GM10266 (cell line): Measurements from ENCODE around the gene CNOT1.

ENCODE experiments used
- DNase-seq: peaks from one replicate; pipeline ENCODE4 v3.0.0; 2012; ENCODE audit errors: extremely low spot score
- TF ChIP-seq, protein P1 (sequence below): IDR thresholded peaks from 2 replicates; pipeline ENCODE4 v1.5.1; 2012; ENCODE audit warnings: mild to moderate bottlenecking, low read depth; ENCODE audit not compliant: control insufficient read depth, insufficient read depth; ENCODE audit errors: missing control alignments

Gene CNOT1

DNA sequence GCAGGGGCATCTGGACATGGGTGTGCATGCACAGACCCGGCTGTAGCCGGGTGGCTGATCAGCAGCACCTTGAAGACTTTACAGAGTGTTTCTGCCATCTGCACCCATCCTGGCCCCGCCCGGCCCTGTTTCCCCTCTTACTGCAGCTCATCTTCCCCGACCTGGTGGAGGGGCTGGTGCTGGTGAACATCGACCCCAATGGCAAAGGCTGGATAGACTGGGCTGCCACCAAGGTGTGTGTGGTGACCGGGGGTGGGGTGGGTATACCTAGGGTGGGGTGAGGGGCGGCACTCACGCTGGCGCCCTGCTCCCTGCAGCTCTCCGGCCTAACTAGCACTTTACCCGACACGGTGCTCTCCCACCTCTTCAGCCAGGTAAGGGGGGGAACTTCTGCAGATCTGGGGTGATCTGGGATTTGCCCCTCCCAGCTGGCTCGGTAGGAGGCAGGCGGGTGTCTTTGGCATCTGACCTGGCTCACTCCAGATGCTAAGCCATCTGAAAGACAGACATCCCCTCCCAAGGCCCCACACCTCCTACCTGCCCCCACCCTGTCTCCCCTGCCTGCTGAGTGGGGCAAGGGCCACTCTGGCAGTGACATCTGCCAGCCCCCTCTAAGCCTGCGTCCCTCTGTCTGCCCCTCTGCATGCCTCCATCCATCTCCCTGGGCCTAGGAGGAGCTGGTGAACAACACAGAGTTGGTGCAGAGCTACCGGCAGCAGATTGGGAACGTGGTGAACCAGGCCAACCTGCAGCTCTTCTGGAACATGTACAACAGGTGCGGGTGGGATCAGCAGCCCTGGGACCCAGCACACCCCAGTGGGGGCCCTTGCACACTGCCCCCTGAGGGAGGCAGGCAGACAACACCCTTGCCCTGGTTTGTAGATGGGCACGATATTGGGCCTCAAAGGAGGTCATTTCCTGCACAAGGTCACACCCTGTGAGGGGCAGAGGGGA, 123.1 kb downstream of the CNOT1 start:
- TF ChIP-seq, protein P1, sequence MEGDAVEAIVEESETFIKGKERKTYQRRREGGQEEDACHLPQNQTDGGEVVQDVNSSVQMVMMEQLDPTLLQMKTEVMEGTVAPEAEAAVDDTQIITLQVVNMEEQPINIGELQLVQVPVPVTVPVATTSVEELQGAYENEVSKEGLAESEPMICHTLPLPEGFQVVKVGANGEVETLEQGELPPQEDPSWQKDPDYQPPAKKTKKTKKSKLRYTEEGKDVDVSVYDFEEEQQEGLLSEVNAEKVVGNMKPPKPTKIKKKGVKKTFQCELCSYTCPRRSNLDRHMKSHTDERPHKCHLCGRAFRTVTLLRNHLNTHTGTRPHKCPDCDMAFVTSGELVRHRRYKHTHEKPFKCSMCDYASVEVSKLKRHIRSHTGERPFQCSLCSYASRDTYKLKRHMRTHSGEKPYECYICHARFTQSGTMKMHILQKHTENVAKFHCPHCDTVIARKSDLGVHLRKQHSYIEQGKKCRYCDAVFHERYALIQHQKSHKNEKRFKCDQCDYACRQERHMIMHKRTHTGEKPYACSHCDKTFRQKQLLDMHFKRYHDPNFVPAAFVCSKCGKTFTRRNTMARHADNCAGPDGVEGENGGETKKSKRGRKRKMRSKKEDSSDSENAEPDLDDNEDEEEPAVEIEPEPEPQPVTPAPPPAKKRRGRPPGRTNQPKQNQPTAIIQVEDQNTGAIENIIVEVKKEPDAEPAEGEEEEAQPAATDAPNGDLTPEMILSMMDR: no peak
- no peak for DNase-seq

DNA sequence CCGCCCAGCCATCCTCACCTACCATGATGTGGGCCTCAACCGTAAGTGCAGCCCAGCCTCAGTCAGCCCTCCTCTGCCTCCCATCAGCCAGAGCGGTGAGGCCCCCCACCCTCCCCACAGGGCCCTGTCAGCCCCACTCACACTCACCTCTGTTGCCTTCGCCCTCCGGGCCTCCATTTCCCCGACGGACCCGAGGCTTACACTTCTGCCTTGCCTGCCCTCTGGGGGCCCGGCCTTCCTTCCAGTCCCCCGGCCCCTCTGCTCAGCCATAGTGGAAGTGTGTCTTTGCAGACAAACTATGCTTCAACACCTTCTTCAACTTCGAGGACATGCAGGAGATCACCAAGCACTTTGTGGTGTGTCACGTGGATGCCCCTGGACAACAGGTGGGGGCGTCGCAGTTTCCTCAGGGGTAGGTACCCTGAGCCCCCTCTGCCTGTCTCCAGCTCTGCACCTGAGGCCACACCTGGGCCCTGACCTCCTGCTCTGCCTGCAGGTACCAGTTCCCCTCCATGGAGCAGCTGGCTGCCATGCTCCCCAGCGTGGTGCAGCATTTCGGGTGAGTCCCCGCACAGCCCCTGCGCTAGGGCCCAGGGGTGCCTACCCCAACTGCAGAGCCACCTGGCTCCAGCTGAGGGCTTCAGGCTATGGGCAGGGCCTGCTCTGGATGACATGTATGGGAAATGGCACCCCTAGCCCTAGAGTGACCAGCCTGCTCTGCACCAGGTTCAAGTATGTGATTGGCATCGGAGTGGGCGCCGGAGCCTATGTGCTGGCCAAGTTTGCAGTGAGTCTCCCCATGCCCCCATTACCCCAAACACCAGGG, 125.5 kb downstream of the CNOT1 start:
- no peak for DNase-seq
- TF ChIP-seq, protein P1: no peak

DNA sequence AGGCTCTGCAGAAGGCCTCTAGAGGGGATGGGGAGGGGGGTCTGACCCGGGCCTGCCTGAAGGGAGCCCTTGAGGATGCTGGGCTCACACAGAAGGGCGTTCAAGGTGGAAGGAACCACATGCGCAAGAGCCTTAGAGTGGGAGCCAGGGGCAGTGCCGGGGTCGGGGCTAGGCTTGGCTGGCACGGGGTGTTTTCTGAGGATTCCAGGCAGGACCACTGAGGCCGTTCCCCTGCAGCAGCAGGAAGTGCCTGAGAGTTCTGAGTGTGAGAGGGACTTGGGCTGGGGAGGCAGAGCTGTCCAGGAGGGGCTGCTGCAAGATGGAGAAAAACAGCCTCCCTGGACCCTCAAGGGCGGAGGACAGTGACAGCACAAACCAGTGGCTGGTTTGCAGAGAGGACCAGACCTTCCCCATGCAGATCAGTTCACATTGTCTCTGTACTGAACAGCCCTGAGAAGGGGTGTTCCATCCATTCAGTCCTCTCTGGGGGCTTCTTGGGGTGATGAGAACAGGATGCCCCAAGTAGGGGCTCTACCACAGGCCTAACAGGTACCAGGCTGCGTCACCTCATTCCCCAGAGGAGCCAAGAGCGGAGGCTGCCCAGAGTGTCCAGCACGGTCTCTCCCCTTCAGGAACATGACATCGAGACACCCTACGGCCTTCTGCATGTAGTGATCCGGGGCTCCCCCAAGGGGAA, 126.3 kb downstream of the CNOT1 start:
- TF ChIP-seq, protein P1: no peak

DNA sequence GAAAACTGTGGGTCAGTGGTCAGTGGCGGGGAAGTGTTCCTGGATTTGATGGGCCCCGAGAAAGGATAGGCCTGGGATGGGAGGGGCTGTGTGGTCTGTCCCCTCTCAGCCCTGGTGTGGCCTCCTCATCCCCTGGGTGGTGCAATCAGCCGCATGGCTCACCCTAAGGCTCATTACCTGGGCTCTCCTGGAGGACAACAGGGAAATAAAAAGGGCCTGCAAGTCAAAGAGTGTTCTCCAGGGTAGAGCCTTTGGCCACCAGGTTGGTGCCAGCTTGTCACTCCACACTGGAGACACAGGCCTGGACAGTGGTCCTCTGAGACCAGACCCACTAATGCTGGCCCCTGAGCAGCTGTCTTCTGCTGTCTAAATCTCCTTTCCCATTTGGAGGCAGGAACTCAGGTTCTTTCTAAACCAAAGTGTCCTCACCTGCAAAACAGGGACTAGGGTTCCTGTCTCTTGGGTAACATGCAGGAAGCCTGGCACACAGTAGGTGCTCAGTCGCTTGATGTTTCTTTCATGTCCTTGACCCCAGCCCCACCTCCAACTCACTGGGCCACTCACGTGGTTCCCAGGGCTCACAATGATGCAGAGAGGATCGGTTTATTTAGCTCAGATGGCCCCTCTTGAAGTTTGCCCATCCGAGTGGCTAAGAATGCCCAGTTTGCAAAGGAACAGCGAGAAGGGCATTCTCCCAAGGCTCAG, 127.3 kb downstream of the CNOT1 start:
- TF ChIP-seq, protein P1: no peak
- DNase-seq: no peak

More for the DNA sequence above, 126.3 kb downstream of the CNOT1 start:
- DNase-seq: no peak

DNA sequence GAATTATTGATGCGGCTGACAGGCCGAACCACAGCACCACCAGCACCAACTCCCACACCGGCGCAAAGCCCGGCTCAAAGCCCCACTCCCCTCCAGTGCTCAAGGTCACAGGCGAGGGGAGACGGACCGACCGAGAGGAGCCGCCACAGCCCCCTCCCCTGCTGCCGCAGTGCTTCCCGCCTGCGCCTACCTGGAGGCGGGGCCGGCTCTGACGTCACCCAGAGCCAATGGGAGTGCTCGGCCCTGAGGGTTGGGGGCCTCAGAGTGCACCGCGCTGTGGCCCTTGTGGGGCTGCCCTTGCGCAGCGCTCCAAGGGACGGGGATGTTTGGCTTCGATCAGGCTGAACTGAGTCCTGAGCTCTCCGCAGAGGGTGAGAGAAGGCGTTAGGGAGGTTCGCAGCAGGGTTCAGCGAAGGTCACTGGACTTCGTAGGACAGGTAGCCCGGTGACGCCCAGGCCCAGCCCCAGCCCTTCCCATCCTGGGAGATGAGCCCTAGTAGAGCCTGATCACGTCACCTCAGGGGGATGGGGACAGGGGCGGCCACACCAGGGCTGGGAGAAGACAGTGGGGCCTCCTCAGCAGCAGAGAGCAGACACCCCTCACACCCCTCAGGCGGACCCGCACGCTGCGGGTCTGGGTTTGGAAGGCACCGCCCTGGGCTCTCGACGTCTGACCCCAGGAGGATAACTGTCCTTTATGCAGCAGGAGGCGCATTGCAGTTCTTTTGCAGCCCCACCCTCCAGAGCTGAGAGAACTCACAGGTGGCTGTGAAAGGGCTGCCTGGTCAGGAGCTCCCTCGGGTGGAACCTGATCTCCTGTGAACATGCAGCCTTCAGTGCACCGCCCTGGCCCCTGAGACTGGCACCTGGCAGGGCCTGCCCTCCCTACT, 128.1 kb downstream of the CNOT1 start:
- DNase-seq: peak; percentile 33
- TF ChIP-seq, protein P1: no peak
